ENCODE results near the gene CUX1.
"Not testable (repeated sequence)": the region's sequence is repeated elsewhere in the genome, so short reads cannot be mapped to it uniquely, and the experiment has no call there.

Gene CUX1

GRCh38 chr7:102169651-102170392, 352.4 kb downstream of the CUX1 start:
- no peak for DNase-seq

GRCh38 chr7:102170393-102170970, 353.1 kb downstream of the CUX1 start:
- DNase-seq, result no peak

GRCh38 chr7:102173669-102174068, 356.2 kb downstream of the CUX1 start:
- no peak for DNase-seq

GRCh38 chr7:102175423-102176170, 358.2 kb downstream of the CUX1 start:
- DNase-seq, result no peak

- no peak for DNase-seq
These were observed 361.0 kb downstream of the CUX1 start for GRCh38 chr7:102178410-102178809.

GRCh38 chr7:102180727-102181126, 363.3 kb downstream of the CUX1 start:
- DNase-seq, result no peak

- DNase-seq, result no peak
These were observed 364.1 kb downstream of the CUX1 start for GRCh38 chr7:102181517-102181916.

GRCh38 chr7:102182016-102182415, 364.6 kb downstream of the CUX1 start:
- DNase-seq, result no peak

- DNase-seq, result not testable (repeated sequence)
These were observed 366.4 kb downstream of the CUX1 start for GRCh38 chr7:102183848-102184247.

- no peak for DNase-seq
These were observed 366.9 kb downstream of the CUX1 start for GRCh38 chr7:102184303-102184702.

GRCh38 chr7:102185796-102186195, 368.4 kb downstream of the CUX1 start:
- DNase-seq, result no peak

- no peak for DNase-seq
These were observed 368.9 kb downstream of the CUX1 start for GRCh38 chr7:102186306-102186705.

GRCh38 chr7:102188746-102189145, 371.3 kb downstream of the CUX1 start:
- no peak for DNase-seq

GRCh38 chr7:102189756-102190155, 372.3 kb downstream of the CUX1 start:
- no peak for DNase-seq

GRCh38 chr7:102190776-102191350, 373.4 kb downstream of the CUX1 start:
- DNase-seq, result no peak

GRCh38 chr7:102191556-102192379, 374.3 kb downstream of the CUX1 start:
- DNase-seq, result no peak

GRCh38 chr7:102192790-102193189, 375.4 kb downstream of the CUX1 start:
- DNase-seq, result no peak

- no peak for DNase-seq
These were observed 376.4 kb downstream of the CUX1 start for GRCh38 chr7:102193806-102194205.

- no peak for DNase-seq
These were observed 377.9 kb downstream of the CUX1 start for GRCh38 chr7:102195361-102195760.

- no peak for DNase-seq
These were observed 378.6 kb downstream of the CUX1 start for GRCh38 chr7:102196028-102196427.

- DNase-seq, result no peak
These were observed 379.7 kb downstream of the CUX1 start for GRCh38 chr7:102197161-102197560.

- DNase-seq, result no peak
These were observed 380.2 kb downstream of the CUX1 start for GRCh38 chr7:102197599-102197998.
